M059J (cell line): ENCODE data around the gene EIPR1. TPM values are rescaled to one million over a fixed set of nuclear protein-coding genes. Genes with fewer than 3 reads are reported as not detected.

Experiments used
- DNase-seq: peaks from one replicate; pipeline ENCODE4 v3.0.0-alpha.2; 2012; ENCODE audit warnings: low read depth
- total RNA-seq: library from RNA; depleted of rRNA; stranded (reverse); fragments of >200 nt; shearing (Covaris generic); gene quantifications from 2 replicates; pipeline ENCODE4 v1.2.3, GENCODE V29; 2014; rRNA removed

EIPR1 gene
- total RNA-seq = 37.5 and 61.2 TPM in 2 replicates

GRCh38 chr2:3377612-3378432 lies at the start of gene EIPR1:
EIPR1 (minus strand) TSS chr2:3377818; CDS start chr2:3377689, 129 bp downstream.
- DNase-seq = peak; percentile 97

- DNase-seq = no peak
Observed at GRCh38 chr2:3427272-3427671, 49.7 kb upstream of the EIPR1 start.

DNA sequence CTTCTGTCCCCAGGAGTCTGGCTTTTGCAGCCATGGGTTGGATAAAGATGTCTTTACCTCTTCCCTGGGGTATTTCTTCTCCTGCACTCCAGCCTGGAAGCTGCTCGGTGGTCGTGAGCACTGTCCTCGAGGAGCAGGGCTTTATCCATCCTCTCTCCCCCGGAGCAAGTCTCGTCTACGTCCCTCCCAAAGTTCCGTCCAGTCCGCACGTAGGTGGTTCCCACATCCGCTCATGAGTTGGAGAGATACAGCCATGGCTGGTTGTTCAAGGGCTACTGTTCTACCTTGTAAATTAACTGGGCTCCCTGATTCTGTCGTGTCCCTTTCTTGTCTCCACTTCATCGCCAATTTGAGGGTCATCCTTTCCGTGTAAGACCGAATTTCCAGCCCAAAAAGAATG lies 49.0 kb upstream of the EIPR1 start:
- DNase-seq = no peak

- DNase-seq = no peak
Observed at GRCh38 chr2:3424171-3424795, 46.7 kb upstream of the EIPR1 start.

GRCh38 chr2:3423492-3424170 lies 46.0 kb upstream of the EIPR1 start:
- peak; percentile 26 for DNase-seq

DNA sequence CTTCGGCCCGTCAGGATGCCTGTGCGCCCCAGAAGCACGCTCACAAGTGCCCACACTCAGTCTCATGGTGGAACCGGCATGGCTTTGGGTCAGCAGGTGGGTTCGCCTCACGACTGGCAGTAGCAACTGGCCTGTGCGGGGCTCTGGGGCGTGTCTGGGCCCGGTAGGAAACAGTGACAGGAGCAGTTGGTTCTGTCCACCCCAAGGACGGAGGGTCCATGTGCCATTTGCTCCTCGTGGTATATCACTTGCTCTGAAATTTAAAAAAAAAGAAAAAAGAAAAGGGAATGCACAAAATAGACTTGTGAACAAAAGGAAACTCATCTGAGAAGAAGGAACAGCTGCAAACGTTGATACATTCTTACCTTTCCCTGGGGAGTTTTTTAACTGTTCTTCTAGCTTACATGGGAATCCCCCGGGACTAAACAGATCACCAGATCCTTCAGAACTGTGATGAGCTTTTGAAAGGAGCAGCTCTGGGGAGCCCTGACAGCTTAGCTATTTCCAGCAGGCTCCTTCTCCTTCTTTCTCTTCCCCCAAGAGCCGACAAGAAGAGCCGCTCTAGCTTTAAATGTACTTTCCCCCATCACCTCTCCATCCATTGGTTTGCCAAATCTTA lies 44.7 kb upstream of the EIPR1 start:
- DNase-seq = no peak

- no peak for DNase-seq
Observed at GRCh38 chr2:3421580-3421979, 44.0 kb upstream of the EIPR1 start.

DNA sequence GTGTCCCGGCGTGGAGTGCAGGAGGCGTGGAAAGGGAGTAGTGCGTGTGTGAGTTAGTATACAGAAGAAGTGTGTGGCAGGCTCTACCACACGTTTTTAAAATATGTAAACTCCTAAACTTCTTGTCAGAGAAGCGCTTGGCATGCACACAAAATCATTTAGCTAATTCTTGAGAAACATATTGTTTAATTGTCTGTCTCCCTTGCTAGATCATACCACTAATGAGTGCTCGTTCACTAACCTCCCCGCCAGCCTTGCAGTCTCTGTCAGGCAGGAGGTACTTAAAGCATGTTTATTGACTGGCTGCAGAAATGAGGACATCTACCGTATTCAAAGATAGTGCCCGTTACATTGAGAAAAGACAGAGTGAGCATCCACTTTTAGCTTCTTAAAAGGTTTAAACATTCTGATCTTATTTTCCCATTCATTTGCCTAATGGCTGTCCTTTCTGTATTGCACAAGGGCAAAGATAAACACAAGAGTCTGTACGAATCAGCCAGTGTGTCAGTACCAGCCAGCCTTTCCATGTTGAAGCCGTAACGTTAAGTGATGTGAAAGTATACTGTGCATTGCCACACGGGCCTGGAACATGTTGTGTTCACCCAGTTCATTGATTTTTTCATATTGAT lies 43.3 kb upstream of the EIPR1 start:
- DNase-seq = no peak

GRCh38 chr2:3420076-3420768 lies 42.6 kb upstream of the EIPR1 start:
- no peak for DNase-seq

GRCh38 chr2:3418766-3419404 lies 41.3 kb upstream of the EIPR1 start:
- no peak for DNase-seq

GRCh38 chr2:3414133-3414860 lies 36.7 kb upstream of the EIPR1 start:
- no peak for DNase-seq

- DNase-seq = no peak
Observed at GRCh38 chr2:3413697-3414096, 36.1 kb upstream of the EIPR1 start.

GRCh38 chr2:3411103-3411502 lies 33.5 kb upstream of the EIPR1 start:
- DNase-seq = no peak

- no peak for DNase-seq
Observed at GRCh38 chr2:3409627-3410170, 32.1 kb upstream of the EIPR1 start.

DNA sequence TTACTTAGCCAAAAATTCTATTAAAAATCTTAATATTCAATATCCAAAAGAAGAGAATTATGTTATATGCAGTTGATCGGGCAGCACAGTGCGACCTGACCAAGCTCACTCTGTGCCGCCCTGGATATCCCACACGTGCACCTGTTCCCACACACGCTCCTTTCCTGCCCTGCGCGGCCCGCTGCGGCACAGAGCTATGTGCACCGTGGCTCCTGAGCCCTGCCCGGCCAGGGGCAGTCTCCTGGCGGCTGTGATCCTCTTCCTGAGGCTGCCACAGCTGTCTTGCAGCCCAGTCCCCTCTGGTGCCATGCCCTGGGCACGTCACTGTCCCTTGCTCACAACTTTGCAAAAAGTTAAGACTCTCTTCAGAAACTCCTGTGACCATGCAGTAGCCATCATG lies 31.2 kb upstream of the EIPR1 start:
- no peak for DNase-seq

DNA sequence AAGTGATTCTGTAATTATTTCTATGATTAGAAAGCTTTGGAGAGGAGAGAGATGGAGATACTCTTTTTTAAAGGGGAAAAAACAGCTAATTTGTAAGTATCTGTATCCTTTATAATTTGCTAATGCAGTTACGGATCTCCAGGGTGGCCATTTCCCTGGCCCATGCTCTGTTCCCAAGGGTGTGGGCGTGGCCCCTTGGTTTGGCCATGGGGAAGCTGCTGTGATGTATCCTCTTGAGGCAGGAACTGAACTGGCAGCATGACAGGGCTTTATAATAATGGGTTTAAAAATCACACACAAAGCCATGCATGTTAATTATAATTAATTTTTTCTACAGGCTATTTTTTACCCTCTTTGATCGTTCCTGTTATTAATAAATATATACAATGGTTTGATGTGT lies 28.9 kb upstream of the EIPR1 start:
- DNase-seq = no peak

GRCh38 chr2:3405876-3406275 lies 28.3 kb upstream of the EIPR1 start:
- DNase-seq = no peak

- no peak for DNase-seq
Observed at GRCh38 chr2:3405307-3405706, 27.7 kb upstream of the EIPR1 start.

DNA sequence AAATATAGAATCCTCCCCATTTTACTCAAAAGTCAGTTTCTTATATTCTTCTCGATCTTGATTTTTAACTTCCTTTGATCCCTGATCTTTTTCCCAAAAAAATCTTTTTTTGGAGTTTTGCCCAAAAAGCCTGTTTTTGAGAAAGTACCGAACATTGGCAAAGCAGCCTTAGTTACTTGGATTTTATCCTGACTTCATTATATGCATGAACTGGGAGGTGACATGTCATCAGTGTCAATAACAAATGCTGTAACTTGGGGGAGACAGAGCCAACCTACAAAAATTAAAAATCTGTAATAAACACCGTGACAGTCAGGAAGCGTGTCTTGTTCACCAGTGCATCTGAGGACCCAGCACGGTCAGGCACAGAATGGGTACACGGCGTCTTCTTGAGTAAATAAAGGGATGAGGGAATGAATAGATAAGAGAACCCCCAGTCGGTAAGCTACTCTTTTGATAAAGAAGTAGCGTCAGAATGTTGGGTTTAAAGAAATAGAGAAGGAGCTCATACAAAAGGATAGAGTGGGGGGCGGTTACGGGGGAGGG lies 26.8 kb upstream of the EIPR1 start:
- DNase-seq = no peak
